Stimulated activated CD8-positive, alpha-beta memory T cell treated with anti-CD3 and anti-CD28 coated beads, Interleukin-7, amount 100 ng/mL, for 1 hour (primary cell): ENCODE measurements around the gene EHBP1.
A peak's percentile ranks its signal among the peaks of the same experiment; 100 is the strongest.

ENCODE experiments used
- DNase-seq, 2 donors: peaks; one replicate each; pipeline ENCODE4 v3.0.0-alpha.2; 2020; ENCODE audit warnings: low read depth in 2 of 2

The EHBP1 gene

DNA sequence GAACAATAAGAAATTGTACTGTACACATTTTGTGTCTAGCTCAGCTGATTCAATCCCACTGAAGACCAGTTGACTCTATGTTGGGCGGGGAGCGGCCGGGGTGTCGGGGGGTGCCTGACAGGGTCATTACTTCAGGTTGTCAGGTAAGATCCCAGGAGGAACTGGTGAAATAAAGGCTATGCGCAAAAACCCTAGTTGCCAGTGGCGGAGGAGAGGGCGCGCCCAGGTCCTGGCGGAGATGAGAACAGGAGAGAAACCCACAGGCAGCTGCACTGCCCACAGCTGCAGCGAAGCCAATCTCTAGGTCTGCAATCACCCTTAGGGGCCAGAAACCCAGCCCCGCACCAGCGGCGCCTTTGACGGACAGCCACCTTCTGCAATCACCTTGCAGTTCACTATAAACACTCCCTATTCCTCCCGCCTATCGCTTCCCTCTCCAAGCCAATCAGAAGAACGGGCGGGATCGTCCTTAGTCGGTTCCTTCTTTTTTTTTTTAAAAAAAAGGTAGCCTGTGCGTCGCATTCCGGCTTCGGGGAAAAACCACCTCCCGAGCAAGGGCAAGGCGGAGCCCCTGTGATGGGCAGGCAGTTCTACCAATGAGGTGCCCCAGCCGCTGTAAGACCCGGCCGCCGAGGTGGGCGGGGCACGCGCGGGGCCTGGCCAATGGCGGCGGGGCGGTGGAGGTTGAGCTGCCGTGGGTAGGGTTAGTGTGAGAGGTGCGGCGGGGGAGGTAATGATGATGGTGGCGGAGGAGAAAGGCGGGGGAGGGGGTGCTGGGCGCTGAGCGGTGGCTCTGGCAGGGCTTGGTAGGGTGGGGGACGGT, at the start of gene EHBP1:
TSS of gene EHBP1 (plus strand) at position 707 of the 823 bp plus-strand sequence. CDS start 1,479 bp downstream, outside the sequence.
- peak; percentile 94 to 95 for DNase-seq

- DNase-seq: no peak
These were observed 47.7 kb upstream of the EHBP1 start for GRCh38 chr2:62657783-62658182.

GRCh38 chr2:62658891-62659290, 46.6 kb upstream of the EHBP1 start:
- no peak for DNase-seq

GRCh38 chr2:62660087-62660486, 45.4 kb upstream of the EHBP1 start:
- DNase-seq: no peak

DNA sequence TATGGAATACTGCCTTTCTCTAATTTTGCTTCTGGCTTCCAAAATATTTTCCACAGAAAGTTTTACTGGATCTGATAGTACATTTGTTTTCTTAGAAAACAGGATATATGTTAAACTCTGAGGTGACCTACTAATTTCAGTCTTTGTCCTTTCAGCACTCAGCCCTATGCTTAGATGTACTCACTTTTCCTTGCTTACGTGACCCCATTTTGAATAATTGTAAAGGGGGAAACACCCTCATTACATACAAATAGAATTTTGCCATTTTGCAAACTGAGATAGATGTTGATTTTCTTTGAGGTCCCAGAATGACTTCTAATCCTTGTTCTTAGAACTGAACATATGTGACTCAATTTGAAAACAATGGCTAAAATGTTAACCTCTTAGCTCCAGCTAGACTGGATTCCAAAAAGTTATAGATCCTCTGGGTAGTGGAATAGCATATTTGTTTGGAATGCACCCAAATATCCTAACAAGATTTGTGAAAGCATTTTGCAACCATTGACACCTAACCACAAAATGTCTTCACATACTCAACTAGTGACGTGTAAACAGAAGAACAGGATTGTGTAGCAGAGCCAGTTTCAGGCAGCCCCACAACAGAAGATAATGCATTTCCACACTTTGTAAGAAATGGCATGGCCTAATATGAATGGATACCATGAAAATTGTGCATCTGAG, 44.8 kb upstream of the EHBP1 start:
- DNase-seq: no peak

GRCh38 chr2:62661263-62661635, 44.3 kb upstream of the EHBP1 start:
- no peak for DNase-seq

GRCh38 chr2:62662131-62662530, 43.4 kb upstream of the EHBP1 start:
- no peak for DNase-seq

DNA sequence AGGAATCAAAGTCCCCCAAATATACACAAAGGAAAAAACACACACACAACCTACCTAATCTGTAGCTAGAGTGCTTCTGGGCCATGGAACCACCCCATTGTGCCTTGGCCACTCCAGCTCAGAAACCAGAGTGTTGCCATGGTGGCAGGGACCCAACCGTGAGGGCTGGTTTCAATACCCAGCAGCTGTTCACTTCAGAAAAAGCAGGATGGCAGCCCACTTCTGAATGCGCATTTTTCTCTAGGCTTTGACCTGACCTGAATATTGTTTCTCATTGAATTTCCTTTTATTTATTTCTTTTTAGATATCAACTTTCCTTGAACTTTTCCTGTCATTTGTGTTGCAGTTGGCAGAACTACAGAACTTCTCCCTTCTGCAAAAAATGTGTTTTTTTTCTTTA, 43.0 kb upstream of the EHBP1 start:
- DNase-seq: no peak

GRCh38 chr2:62663411-62663810, 42.1 kb upstream of the EHBP1 start:
- no peak for DNase-seq

- DNase-seq: no peak
These were observed 41.4 kb upstream of the EHBP1 start for GRCh38 chr2:62663920-62664795.

GRCh38 chr2:62665446-62665845, 40.1 kb upstream of the EHBP1 start:
- DNase-seq: no peak

- DNase-seq: no peak
These were observed 36.3 kb upstream of the EHBP1 start for GRCh38 chr2:62669180-62669579.

GRCh38 chr2:62672601-62673000, 32.9 kb upstream of the EHBP1 start:
- DNase-seq: no peak

GRCh38 chr2:62675062-62675461, 30.5 kb upstream of the EHBP1 start:
- no peak for DNase-seq

- no peak for DNase-seq
These were observed 20.3 kb upstream of the EHBP1 start for GRCh38 chr2:62685256-62685655.

DNA sequence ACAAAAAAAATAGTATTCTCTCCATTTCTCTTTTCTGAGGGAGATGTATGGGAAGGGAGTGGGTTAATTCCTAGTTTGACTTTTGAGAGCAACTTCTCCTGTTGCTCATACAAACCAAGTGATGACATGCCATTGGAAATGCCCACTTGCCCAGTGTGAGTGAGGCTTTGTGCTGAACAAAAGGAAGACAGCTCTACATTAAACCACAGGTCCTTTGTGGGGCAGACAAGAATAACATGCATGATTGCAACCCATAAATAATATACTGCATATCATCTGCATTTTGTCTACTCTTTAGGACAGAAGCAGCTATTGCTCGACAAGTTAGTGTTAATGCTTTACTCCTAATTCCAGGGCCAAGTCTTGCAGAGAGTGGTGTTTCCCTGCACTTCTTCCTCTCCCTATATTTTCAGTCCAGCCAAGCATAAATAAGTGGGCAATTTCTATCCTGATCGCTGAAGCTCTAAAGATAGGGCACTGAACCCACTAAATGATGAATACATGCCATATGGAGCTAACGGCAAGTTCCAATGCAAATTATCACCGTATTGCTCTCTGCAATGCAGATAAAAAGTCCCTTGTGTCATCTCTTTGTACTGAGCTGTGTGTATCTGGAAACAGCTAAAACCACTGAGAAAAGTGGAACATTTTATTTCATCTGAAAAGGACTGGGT, 19.4 kb upstream of the EHBP1 start:
- no peak for DNase-seq

DNA sequence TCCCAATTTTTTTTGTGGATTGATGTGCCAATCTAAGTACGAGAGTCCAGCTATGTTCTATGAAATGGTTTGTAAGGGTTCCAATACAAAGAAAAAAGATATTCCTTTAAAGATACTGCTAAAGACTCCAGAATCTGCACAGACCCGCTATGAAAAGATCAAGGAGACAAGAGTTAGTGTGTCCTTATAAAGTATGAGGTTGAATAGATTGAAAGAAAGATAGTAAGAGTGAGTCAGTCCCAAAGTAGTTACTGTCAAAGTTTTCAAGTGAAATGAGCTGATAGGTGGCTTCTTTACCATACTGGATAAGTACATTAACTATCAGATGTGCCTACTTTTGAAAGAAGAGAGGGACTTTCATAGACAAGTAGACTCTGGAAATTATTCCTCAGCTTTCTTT, 17.9 kb upstream of the EHBP1 start:
- no peak for DNase-seq

DNA sequence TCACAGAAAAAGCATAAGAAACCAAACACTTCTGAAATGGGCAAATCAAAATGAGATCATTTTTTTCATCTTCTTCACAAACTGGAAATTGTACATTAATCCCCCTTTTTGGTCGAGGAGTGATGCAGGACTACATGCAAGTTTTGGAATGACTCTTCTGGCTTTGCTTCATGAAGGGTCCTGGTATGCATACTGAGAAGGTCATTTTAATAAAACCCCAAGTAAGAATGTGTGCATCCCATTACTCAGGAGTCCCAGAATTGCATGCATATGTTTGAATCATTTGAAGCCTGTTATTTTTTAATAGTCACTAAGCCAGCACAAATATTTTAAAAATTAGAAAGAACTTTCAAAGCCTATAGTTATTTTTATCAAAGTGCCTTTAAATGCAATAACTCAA, 16.7 kb upstream of the EHBP1 start:
- DNase-seq: no peak

- no peak for DNase-seq
These were observed 14.3 kb upstream of the EHBP1 start for GRCh38 chr2:62691186-62691585.

DNA sequence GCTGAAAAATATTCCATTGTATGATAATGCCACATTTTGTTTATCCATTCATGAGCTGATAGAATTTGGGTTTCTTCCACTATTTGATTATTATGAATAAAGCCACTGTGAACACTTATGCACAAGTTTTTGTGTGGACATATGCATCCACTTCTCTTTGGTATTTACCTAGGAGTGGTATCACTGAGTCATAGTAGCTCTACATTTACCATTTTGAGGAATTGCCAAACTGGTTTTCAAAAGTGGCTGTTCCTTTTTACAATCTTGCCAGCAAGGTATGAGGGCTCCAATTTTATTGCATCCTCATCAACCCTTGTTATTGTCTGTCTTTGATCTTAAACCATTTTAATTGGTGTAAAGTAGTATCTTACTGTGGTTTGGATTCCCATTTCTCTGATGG, 13.3 kb upstream of the EHBP1 start:
- no peak for DNase-seq

GRCh38 chr2:62698653-62699052, 6.9 kb upstream of the EHBP1 start:
- DNase-seq: no peak

- no peak for DNase-seq
These were observed 883 bp upstream of the EHBP1 start for GRCh38 chr2:62704654-62705006.
